ENCODE measurements around the gene ASPM. TPM values are rescaled to one million over a fixed set of nuclear protein-coding genes. Genes with fewer than 3 reads are reported as not detected.
"Not testable (repeated sequence)": the region's sequence is repeated elsewhere in the genome, so short reads cannot be mapped to it uniquely, and the experiment has no call there.

ASPM gene
- total RNA-seq, 2 donors from 2014 or later: 1.8 to 5.1 TPM

GRCh38 chr1:197099444-197099843 lies 47.0 kb downstream of the ASPM start:
- no peaks in the 10 kb centered on the region for H3K4me1 ChIP-seq (replicated peaks)
- H3K36me3 ChIP-seq: no peaks in the 10 kb centered on the region
- no peak overlapping the region for H3K27ac ChIP-seq
- intact Hi-C loops (cut with DNase I): no loop called here
- H3K27me3 ChIP-seq (replicated peaks; ENCODE audit: insufficient read depth): no peaks in the 10 kb centered on the region
- no peak for DNase-seq (ENCODE audit: low spot score)
- H3K4me3 ChIP-seq: no peak overlapping the region
- TF ChIP-seq CTCF (IDR thresholded peaks at IDR 0.05): no peak
- TF ChIP-seq POLR2A (IDR thresholded peaks at IDR 0.05): no peak
- TF ChIP-seq POLR2AphosphoS5 (IDR thresholded peaks at IDR 0.05): no peak
- no peaks in the 10 kb centered on the region for H3K9me3 ChIP-seq

GRCh38 chr1:197096971-197097370 lies 49.5 kb downstream of the ASPM start:
- DNase-seq (ENCODE audit: low spot score); H3K9me3 ChIP-seq; H3K27me3 ChIP-seq (replicated peaks; ENCODE audit: insufficient read depth); H3K27ac ChIP-seq; intact Hi-C loops (cut with DNase I); H3K36me3 ChIP-seq; H3K4me1 ChIP-seq (replicated peaks); H3K4me3 ChIP-seq: not testable (repeated sequence)
- WGBS: 89% methylated on average over 2 of the region's 2 CpGs

- no peaks in the 10 kb centered on the region for H3K27me3 ChIP-seq (replicated peaks; ENCODE audit: insufficient read depth)
- no peak overlapping the region for H3K4me3 ChIP-seq
- DNase-seq (ENCODE audit: low spot score): no peak
- no peaks in the 10 kb centered on the region for H3K36me3 ChIP-seq
- H3K4me1 ChIP-seq (replicated peaks): no peaks in the 10 kb centered on the region
- WGBS: 86% methylated on average over 1 of the region's 1 CpG
- TF ChIP-seq POLR2AphosphoS5 (IDR thresholded peaks at IDR 0.05) (no peak), CTCF (IDR thresholded peaks at IDR 0.05) (no peak), POLR2A (IDR thresholded peaks at IDR 0.05) (no peak)
- intact Hi-C loops (cut with DNase I): no loop called here
- H3K27ac ChIP-seq: no peak overlapping the region
- no peaks in the 10 kb centered on the region for H3K9me3 ChIP-seq
These were observed 50.3 kb downstream of the ASPM start for GRCh38 chr1:197096137-197096536.

GRCh38 chr1:197093226-197093885 lies 53.1 kb downstream of the ASPM start:
- intact Hi-C loops (cut with DNase I): no loop called here
- Histone ChIP-seq H3K4me3 (no peak overlapping the region), H3K27ac (no peak overlapping the region), H3K4me1 (replicated peaks) (no peaks in the 10 kb centered on the region), H3K27me3 (replicated peaks; ENCODE audit: insufficient read depth) (no peaks in the 10 kb centered on the region), H3K36me3 (no peaks in the 10 kb centered on the region), H3K9me3 (no peaks in the 10 kb centered on the region)
- 94% methylated on average over 4 of the region's 4 CpGs for whole genome bisulfite sequencing
- DNase-seq (ENCODE audit: low spot score): no peak
- TF ChIP-seq POLR2A (IDR thresholded peaks at IDR 0.05) (no peak), POLR2AphosphoS5 (IDR thresholded peaks at IDR 0.05) (no peak), CTCF (IDR thresholded peaks at IDR 0.05) (no peak)

- H3K27me3 ChIP-seq (replicated peaks; ENCODE audit: insufficient read depth): no peaks in the 10 kb centered on the region
- TF ChIP-seq POLR2AphosphoS5 (IDR thresholded peaks at IDR 0.05): no peak
- no peak for TF ChIP-seq POLR2A (IDR thresholded peaks at IDR 0.05)
- no peak for TF ChIP-seq CTCF (IDR thresholded peaks at IDR 0.05)
- H3K4me1 ChIP-seq (replicated peaks): no peaks in the 10 kb centered on the region
- no peak overlapping the region for H3K27ac ChIP-seq
- no peak overlapping the region for H3K4me3 ChIP-seq
- WGBS: 94% methylated on average over 1 of the region's 1 CpG
- no peaks in the 10 kb centered on the region for H3K9me3 ChIP-seq
- DNase-seq (ENCODE audit: low spot score): no peak
- H3K36me3 ChIP-seq: no peaks in the 10 kb centered on the region
- intact Hi-C loops (cut with DNase I): no loop called here
These were observed 53.9 kb downstream of the ASPM start for GRCh38 chr1:197092491-197093023.

Measured in prostate gland (tissue), 2 donors.